GM21737 (cell line): Measurements from ENCODE around the gene TNPO3.

Experiments used
- ATAC-seq: cut with Tn5 transposase; IDR thresholded peaks from one replicate; pipeline ENCODE4 v1.9.1; 2021; ENCODE audit warnings: mild to moderate bottlenecking, moderate library complexity; ENCODE audit not compliant: unreplicated experiment

TNPO3 gene

GRCh38 chr7:128940494-128941322 is 114.2 kb downstream of the TNPO3 start:
- peak; percentile 49 for ATAC-seq

DNA sequence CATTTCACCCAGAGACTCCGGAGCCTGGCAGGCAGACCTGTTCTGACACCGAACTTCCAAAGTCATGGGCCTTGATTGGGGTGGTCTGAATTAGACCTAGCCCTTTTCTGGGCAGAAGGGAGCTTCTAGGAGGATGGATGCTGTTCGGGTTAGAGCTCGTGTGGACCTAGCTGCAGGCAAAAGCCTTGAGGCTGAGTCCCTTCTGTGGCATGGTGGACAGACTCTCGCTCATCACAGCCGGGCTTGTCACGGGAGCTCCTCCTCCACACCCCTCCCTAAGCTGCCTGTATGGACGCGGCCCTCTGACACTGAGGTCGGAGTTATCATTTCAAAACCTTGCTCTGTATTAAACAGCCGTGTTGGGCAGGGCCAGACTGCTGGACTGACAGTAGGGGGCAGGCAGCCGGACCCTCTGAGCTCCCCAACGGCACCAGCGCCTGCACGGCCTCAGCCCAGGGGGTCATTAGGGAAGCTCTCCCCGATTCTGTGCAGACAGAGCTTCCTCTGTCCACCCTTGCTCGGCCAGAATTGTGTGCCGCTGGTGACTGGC is 115.0 kb downstream of the TNPO3 start:
- ATAC-seq: no peak

DNA sequence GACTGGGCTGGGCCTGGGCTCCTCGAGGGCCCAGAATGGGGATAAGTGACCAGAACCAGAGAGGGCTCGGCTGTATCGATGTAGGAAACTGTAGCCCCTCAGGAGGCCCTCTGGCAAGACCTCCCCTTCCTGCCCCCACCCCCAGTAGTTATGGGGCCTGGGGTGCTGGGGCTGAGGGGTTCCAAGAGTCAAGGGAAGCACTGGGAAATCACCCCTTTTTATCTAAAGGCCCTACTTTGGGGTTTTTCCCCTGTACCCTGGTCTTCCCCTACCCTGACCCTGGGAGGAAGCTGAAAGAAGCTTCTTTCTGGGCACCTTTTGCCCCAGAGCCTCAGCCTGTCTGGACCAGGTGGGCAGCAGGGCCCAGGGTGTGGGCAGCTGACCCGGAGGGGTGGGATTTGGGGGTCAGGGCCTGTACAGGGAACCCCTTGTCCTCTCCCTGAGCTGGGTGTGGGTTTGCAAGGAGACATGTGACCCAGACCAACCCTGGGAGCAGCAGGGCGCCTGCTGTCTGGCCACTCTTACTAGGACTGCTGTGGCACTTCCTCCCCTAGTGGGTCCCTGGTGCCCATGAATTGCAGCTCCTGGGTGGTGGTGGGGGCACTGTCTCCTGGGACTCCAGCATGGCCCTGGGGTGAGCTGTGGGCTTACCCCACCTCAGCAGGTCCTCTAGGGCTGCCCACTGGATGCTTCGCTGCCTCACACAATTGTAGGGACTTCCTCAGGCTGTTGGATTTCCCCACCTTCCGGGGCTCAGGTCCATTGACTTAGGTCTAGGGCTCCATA is 115.6 kb downstream of the TNPO3 start:
- peak; percentile 18 for ATAC-seq

GRCh38 chr7:128938544-128939074 is 116.3 kb downstream of the TNPO3 start:
- peak; percentile 5 for ATAC-seq

GRCh38 chr7:128937647-128938543 is 117.0 kb downstream of the TNPO3 start, which contains the start of gene IRF5:
Gene IRF5 (plus strand): TSS chr7:128937927. CDS start chr7:128942082, 4,155 bp downstream.
- no peak for ATAC-seq

GRCh38 chr7:128937271-128937646 is 117.7 kb downstream of the TNPO3 start:
- no peak for ATAC-seq

DNA sequence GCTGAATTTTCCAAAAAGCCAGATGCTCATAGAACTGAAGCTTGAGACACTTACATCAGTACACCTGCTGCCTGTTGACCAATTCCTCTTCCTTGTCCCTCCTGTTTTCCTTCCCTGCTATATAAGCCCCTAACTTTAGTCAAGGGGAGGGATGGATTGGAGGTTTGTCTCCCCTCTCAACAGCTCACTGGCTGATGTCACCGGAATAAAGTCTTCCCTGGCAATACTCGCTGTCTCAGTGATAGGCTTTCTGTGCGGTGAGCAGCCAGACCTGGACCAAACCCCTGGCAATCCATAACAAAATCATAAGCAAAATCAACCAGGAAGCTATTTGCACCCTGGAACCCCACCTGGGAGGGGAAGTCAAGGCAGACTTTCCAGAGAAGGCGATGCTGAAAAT is 118.1 kb downstream of the TNPO3 start:
- ATAC-seq: no peak

- no peak for ATAC-seq
Observed at GRCh38 chr7:128935342-128935730, 119.6 kb downstream of the TNPO3 start.

GRCh38 chr7:128934361-128935341 is 120.3 kb downstream of the TNPO3 start:
- ATAC-seq: no peak

- peak; percentile 29 for ATAC-seq
Observed at GRCh38 chr7:128933180-128933891, 121.6 kb downstream of the TNPO3 start.

- no peak for ATAC-seq
Observed at GRCh38 chr7:128932862-128933179, 122.1 kb downstream of the TNPO3 start.

DNA sequence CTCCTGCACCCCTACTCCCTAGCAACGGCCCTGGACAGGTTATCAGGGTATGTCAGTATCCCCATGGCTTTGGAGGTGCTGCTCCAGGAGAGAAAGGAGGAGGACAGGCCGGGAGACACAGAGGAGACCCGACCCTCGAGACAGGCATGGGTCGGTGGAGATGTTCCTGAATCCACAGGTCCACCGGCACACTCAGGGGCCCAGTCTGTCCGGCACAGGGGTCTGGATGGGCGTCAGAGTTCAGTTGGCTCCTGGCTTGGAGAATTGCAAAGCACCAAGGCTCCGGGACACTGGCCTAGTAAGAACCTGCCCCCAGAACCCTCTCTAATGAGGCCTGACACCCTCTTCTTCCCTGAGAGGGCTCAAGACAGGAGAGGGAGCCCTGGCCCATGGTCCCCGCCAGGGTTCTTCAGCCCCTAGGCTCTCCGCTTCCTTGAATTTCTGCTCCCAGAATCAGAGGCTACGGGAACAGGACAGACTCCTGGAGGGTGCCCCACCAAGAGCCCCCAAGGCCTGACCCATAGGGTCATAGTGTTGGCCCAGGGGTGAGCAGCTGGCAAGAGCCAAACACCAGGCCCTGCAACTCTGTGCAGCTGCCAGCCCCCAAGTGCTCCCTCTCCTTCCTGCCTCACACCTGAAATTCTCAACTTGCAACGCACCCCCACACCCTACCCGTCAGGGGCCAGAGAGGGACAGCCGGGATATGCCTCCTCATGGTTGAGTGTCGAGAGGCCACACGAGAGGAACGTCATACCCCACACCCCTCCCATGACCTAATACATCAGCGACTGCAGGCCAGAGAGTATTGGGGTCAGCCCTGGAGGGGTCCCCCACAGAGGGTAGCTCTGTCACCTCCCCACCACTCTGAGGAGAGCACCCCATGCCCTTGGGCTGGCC is 122.7 kb downstream of the TNPO3 start:
- no peak for ATAC-seq

- no peak for ATAC-seq
Observed at GRCh38 chr7:128931190-128931798, 123.6 kb downstream of the TNPO3 start.

GRCh38 chr7:128928882-128929788 is 125.8 kb downstream of the TNPO3 start:
- no peak for ATAC-seq

- ATAC-seq: no peak
Observed at GRCh38 chr7:128928159-128928813, 126.6 kb downstream of the TNPO3 start.
